IMR-90 (cell line): ENCODE data around the gene PMF1. TPM values are rescaled to one million over a fixed set of nuclear protein-coding genes. Genes with fewer than 3 reads are reported as not detected.
A peak's percentile ranks its signal among the peaks of the same experiment; 100 is the strongest.

ENCODE experiments used
- ATAC-seq: fragments of 200-7000 bp; cut with Tn5 transposase; 2 replicates; pipeline ENCODE4 v1.9.1; 2020; ENCODE audit warnings: low read depth, mild to moderate bottlenecking, moderate library complexity
- BruUV-seq: library from RNA; stranded (reverse); fragments of 400-500 nt; replicated peaks from 2 replicates; lab custom pipeline; 2021; lab: Mats Ljungman, UMichigan
- CTCF ChIA-PET: fragments of 300-600 bp; formaldehyde crosslinking; extraction: SDS; loops from one replicate; lab custom pipeline; 2021; ENCODE audit warnings: antibody characterized with exemption; lab: Yijun Ruan, JAX
- POLR2A ChIA-PET: fragments of 300-600 bp; sonication (Branson Sonifier 250); formaldehyde crosslinking; loops from one replicate; lab custom pipeline; 2022; ENCODE audit warnings: antibody characterized with exemption; ENCODE audit not compliant: unreplicated experiment; lab: Charles Lee
- DNase-seq: peaks from one replicate; pipeline ENCODE4 v3.0.0; 2013
- H2AFZ ChIP-seq: replicated peaks from 2 replicates; pipeline ENCODE3; 2013; ENCODE audit warnings: low read length, mild to moderate bottlenecking; ENCODE audit not compliant: poor library complexity
- H2AK5ac ChIP-seq: 2 replicates; pipeline ENCODE4 v1.6.1; 2013; ENCODE audit warnings: low read depth, low read length, inconsistent platforms
- H2AK9ac ChIP-seq: replicated peaks from 2 replicates; pipeline ENCODE3; 2013; ENCODE audit warnings: mild to moderate bottlenecking, low read depth, low read length, moderate library complexity; ENCODE audit not compliant: poor library complexity
- H2BK120ac ChIP-seq: 2 replicates; pipeline ENCODE4 v1.6.1; 2013; ENCODE audit warnings: low read depth, low read length, inconsistent platforms
- H2BK15ac ChIP-seq: 3 replicates; pipeline ENCODE4 v1.6.1; 2013; ENCODE audit warnings: low read depth, low read length, inconsistent platforms
- H2BK20ac ChIP-seq: 2 replicates; pipeline ENCODE4 v1.6.1; 2013; ENCODE audit warnings: low read depth, mild to moderate bottlenecking, inconsistent platforms, low read length, moderate library complexity
- H2BK5ac ChIP-seq: 2 replicates; pipeline ENCODE4 v1.6.1; 2013; ENCODE audit warnings: mild to moderate bottlenecking, low read depth, low read length, inconsistent platforms; ENCODE audit not compliant: poor library complexity, severe bottlenecking
- H3K14ac ChIP-seq: replicated peaks from 2 replicates; pipeline ENCODE4 v1.6.1; 2013; ENCODE audit warnings: low read depth, low read length, inconsistent platforms
- H3K18ac ChIP-seq: 2 replicates; pipeline ENCODE4 v1.6.1; 2013; ENCODE audit warnings: low read depth, low read length, control low read depth
- H3K23ac ChIP-seq: 2 replicates; pipeline ENCODE4 v1.6.1; 2013; ENCODE audit warnings: low read depth, low read length, inconsistent platforms
- H3K27ac ChIP-seq: 2 replicates; pipeline ENCODE4 v1.5.1; 2013; ENCODE audit warnings: mild to moderate bottlenecking, control low read depth, low read length; ENCODE audit not compliant: insufficient read depth
- H3K27me3 ChIP-seq: 2 replicates; pipeline ENCODE4 v1.6.1; 2013; ENCODE audit warnings: low read length; ENCODE audit not compliant: control insufficient read depth, insufficient read depth
- H3K36me3 ChIP-seq: 2 replicates; pipeline ENCODE4 v1.6.1; 2013; ENCODE audit warnings: low read length, mixed read lengths; ENCODE audit not compliant: control insufficient read depth, insufficient read depth
- H3K4ac ChIP-seq: 2 replicates; pipeline ENCODE4 v1.6.1; 2013; ENCODE audit warnings: low read depth, low read length, inconsistent platforms
- H3K4me1 ChIP-seq: 2 replicates; pipeline ENCODE4 v1.6.1; 2013; ENCODE audit warnings: low read length, mixed read lengths; ENCODE audit not compliant: control insufficient read depth, insufficient read depth
- H3K4me2 ChIP-seq: 2 replicates; pipeline ENCODE4 v1.6.1; 2013; ENCODE audit warnings: low read depth, mild to moderate bottlenecking, control low read depth, low read length, moderate library complexity
- H3K4me3 ChIP-seq: 2 replicates; pipeline ENCODE4 v1.5.1; 2013; ENCODE audit warnings: low read depth, mild to moderate bottlenecking, control low read depth, low read length, moderate library complexity; ENCODE audit not compliant: insufficient read depth
- H3K56ac ChIP-seq: 2 replicates; pipeline ENCODE4 v1.6.1; 2013; ENCODE audit warnings: low read length, inconsistent platforms; ENCODE audit not compliant: insufficient read depth; ENCODE audit errors: extremely low read depth
- H3K79me1 ChIP-seq, 2 experiments: 2 replicates each; pipeline ENCODE4 v1.6.1; 2013; ENCODE audit warnings: low read length in 2 of 2, inconsistent platforms in 1 of 2, low read depth in 1 of 2
- H3K9ac ChIP-seq: 2 replicates; pipeline ENCODE4 v1.6.1; 2013; ENCODE audit warnings: low read depth, low read length, control low read depth
- H3K9me1 ChIP-seq: 2 replicates; pipeline ENCODE4 v1.6.1; 2013; ENCODE audit warnings: low read length, inconsistent platforms; ENCODE audit not compliant: insufficient read depth
- H3K9me3 ChIP-seq: 2 replicates; pipeline ENCODE4 v1.6.1; 2013; ENCODE audit warnings: low read length; ENCODE audit not compliant: control insufficient read depth, insufficient read depth
- H4K20me1 ChIP-seq: 2 replicates; pipeline ENCODE4 v1.6.1; 2013; ENCODE audit warnings: low read length, inconsistent platforms; ENCODE audit not compliant: insufficient read depth
- H4K5ac ChIP-seq: 2 replicates; pipeline ENCODE4 v1.6.1; 2013; ENCODE audit warnings: mild to moderate bottlenecking, low read depth, low read length, control low read depth
- H4K8ac ChIP-seq, 2 experiments: 2 replicates each; pipeline ENCODE4 v1.6.1; 2013; ENCODE audit warnings: low read depth in 2 of 2, low read length in 2 of 2, control low read depth in 1 of 2, inconsistent platforms in 1 of 2
- H4K91ac ChIP-seq: 2 replicates; pipeline ENCODE4 v1.6.1; 2013; ENCODE audit warnings: low read depth, low read length, inconsistent platforms; ENCODE audit not compliant: insufficient read depth
- NFE2L2 ChIP-seq: fragments of 150-350 bp; IDR thresholded peaks from 2 replicates; pipeline ENCODE4 v1.6.1; 2016; ENCODE audit warnings: low read depth, mild to moderate bottlenecking, low read length
- WGBS, 2 experiments: methylation state at CpG; one replicate each; pipeline versions ENCODE4 v1.1.5 to v1.1.7; 2013; ENCODE audit warnings: missing lambda C conversion rate in 2 of 2; ENCODE audit not compliant: insufficient read length in 1 of 2; ENCODE audit errors: extremely low coverage in 2 of 2; 5-methylcytosine and 5-hydroxymethylcytosine counted together
- dilution Hi-C: fragments of 300-500 bp; cut with HindIII; formaldehyde crosslinking; loops from one replicate; pipeline ENCODE4 v1.14.3; 2018; ENCODE audit warnings: low sequenced_read_pairs; ENCODE audit not compliant: unreplicated experiment
- in situ Hi-C: fragments of 300-500 bp; cut with MboI; formaldehyde crosslinking; loops from 3 replicates; pipeline ENCODE4 v1.14.3; 2019; ENCODE audit warnings: low sequenced_read_pairs, inconsistent platforms, mixed read lengths
- intact Hi-C: fragments of 100-400 bp; cut with micrococcal nuclease; formaldehyde crosslinking; loops from 2 replicates; pipeline ENCODE4 v1.10.0; 2022
- polyA plus RNA-seq, 3 experiments: library from polyadenylated mRNA; depleted of rRNA; stranded (reverse); fragments of >200 nt; gene quantifications; 2 replicates each; pipeline ENCODE4 v1.2.3, GENCODE V29; 2012; ENCODE audit warnings: low replicate concordance in 1 of 3
- total RNA-seq: library from RNA; depleted of rRNA; stranded (reverse); fragments of >200 nt; gene quantifications from 2 replicates; pipeline ENCODE4 v1.2.3, GENCODE V29; 2012
- TF ChIP-seq, protein P1 (sequence below): fragments of 150-350 bp; IDR thresholded peaks from 2 replicates; pipeline ENCODE4 v1.6.1; 2017; ENCODE audit warnings: mild to moderate bottlenecking, antibody characterized with exemption, low read length, low read depth

PMF1 gene
- total and polyA plus RNA-seq, 2 of the 4 experiments (the other 2 are of a cell fraction): 54.8 to 73.4 TPM

DNA sequence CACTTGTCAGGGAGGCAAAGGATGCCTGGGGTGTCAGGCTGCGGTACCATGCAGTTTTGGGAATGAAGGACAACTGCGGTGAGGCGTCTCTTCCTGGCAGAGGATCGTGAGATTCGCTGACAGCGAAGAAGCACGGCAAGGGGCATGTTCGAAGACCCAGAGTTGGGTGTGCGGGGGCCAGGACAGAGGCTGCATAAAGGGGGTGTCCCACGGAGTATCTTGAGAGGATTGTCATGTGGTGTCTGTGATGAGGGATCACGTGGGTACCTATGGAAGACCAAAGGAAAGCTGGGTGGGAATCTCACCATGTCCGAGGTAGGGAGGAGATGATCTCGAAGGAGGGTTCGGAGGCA lies 18.5 kb upstream of the PMF1 start:
- no peak overlapping the region for H2BK15ac ChIP-seq
- dilution Hi-C loops: no loop called here
- 5% methylated on average over 9 of the region's 14 CpGs; no CpG with 5 or more reads in 1 of the 2 experiments for WGBS, 2 experiments
- BruUV-seq: TSS peak; percentile 26
- no peaks in the 10 kb centered on the region for H3K27me3 ChIP-seq
- H4K8ac ChIP-seq: peak overlapping the region; percentile 51 to 68; a peak in 2 of 4 replicates
- no peak overlapping the region; the same call in 1 of the 2 replicates for H4K5ac ChIP-seq
- H3K9me1 ChIP-seq: peaks cover 12% of the 10 kb centered on the region
- no peak overlapping the region for H2BK20ac ChIP-seq
- H3K4me1 ChIP-seq: no peaks in the 10 kb centered on the region
- peak overlapping the region; percentile 93 for H2AFZ ChIP-seq
- H4K91ac ChIP-seq: peak overlapping the region; percentile 48
- peaks cover 7% of the 10 kb centered on the region; the same call in 1 of the 2 replicates for H3K36me3 ChIP-seq
- H3K4me2 ChIP-seq: peak overlapping the region; percentile 79
- H4K20me1 ChIP-seq: peaks cover 16% of the 10 kb centered on the region
- no peaks in the 10 kb centered on the region for H3K9me3 ChIP-seq
- peak overlapping the region; percentile 56 for H3K56ac ChIP-seq
- peak; percentile 7 for DNase-seq
- TF ChIP-seq, protein P1, sequence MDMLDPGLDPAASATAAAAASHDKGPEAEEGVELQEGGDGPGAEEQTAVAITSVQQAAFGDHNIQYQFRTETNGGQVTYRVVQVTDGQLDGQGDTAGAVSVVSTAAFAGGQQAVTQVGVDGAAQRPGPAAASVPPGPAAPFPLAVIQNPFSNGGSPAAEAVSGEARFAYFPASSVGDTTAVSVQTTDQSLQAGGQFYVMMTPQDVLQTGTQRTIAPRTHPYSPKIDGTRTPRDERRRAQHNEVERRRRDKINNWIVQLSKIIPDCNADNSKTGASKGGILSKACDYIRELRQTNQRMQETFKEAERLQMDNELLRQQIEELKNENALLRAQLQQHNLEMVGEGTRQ: peak; percentile 89
- TF ChIP-seq NFE2L2: no peak
- CTCF ChIA-PET: no interaction called here
- in situ Hi-C loops: no loop called here
- H3K14ac ChIP-seq: peak overlapping the region; percentile 78
- peak overlapping the region; percentile 83 for H2AK9ac ChIP-seq
- H2BK120ac ChIP-seq: peak overlapping the region; percentile 13; the same call in 1 of the 2 replicates
- peak overlapping the region; percentile 60 for H3K4me3 ChIP-seq
- H3K18ac ChIP-seq: no peak overlapping the region
- H3K79me1 ChIP-seq: peaks cover 24 to 51% of the 10 kb centered on the region in 2 experiments
- peak; percentile 10; the same call in 1 of the 2 replicates for ATAC-seq
- peak overlapping the region; percentile 56 for H3K27ac ChIP-seq
- peak overlapping the region; percentile 42 for H3K4ac ChIP-seq
- peak overlapping the region; percentile 68; the same call in 1 of the 2 replicates for H3K23ac ChIP-seq
- POLR2A ChIA-PET: interaction anchor here (0.5 to 1.5 kb wide), 2 partner anchors 18 to 218 kb away, joined by 3 to 16 read pairs; partner anchors contain the start of gene PMF1
- peak overlapping the region; percentile 82 for H3K9ac ChIP-seq
- intact Hi-C loops: no loop called here
- H2AK5ac ChIP-seq: peak overlapping the region; percentile 93
- H2BK5ac ChIP-seq: no peak overlapping the region
